Measurements from ENCODE around the gene ACTR3C. TPM values are rescaled to one million over a fixed set of nuclear protein-coding genes. Genes with fewer than 3 reads are reported as not detected.

Gene ACTR3C
- total and polyA plus RNA-seq, 2 of the 13 experiments (the other 11 are each of a cell fraction or from before 2014, with no cell fraction given), result 3.8 to 7.5 TPM

- TF ChIP-seq ZNF710 (CRISPR knock-in tag; IDR thresholded peaks at IDR 0.05; ENCODE audit: borderline replicate concordance), result no peak
- TF ChIP-seq CBX1 (IDR thresholded peaks at IDR 0.05; ENCODE audit: low read depth), result no peak
- TF ChIP-seq RFX1 (IDR thresholded peaks at IDR 0.05), result no peak
- 0 out of 2 replicates have a peak, but pooled peaks have one; percentile 25 for TF ChIP-seq KAT7 (CRISPR knock-in tag; IDR thresholded peaks at IDR 0.05; ENCODE audit: borderline replicate concordance)
- TF ChIP-seq, protein P1, sequence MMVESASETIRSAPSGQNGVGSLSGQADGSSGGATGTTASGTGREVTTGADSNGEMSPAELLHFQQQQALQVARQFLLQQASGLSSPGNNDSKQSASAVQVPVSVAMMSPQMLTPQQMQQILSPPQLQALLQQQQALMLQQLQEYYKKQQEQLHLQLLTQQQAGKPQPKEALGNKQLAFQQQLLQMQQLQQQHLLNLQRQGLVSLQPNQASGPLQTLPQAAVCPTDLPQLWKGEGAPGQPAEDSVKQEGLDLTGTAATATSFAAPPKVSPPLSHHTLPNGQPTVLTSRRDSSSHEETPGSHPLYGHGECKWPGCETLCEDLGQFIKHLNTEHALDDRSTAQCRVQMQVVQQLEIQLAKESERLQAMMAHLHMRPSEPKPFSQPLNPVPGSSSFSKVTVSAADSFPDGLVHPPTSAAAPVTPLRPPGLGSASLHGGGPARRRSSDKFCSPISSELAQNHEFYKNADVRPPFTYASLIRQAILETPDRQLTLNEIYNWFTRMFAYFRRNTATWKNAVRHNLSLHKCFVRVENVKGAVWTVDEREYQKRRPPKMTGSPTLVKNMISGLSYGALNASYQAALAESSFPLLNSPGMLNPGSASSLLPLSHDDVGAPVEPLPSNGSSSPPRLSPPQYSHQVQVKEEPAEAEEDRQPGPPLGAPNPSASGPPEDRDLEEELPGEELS (CRISPR knock-in tag; IDR thresholded peaks at IDR 0.05), result no peak
- TF ChIP-seq, protein P2, sequence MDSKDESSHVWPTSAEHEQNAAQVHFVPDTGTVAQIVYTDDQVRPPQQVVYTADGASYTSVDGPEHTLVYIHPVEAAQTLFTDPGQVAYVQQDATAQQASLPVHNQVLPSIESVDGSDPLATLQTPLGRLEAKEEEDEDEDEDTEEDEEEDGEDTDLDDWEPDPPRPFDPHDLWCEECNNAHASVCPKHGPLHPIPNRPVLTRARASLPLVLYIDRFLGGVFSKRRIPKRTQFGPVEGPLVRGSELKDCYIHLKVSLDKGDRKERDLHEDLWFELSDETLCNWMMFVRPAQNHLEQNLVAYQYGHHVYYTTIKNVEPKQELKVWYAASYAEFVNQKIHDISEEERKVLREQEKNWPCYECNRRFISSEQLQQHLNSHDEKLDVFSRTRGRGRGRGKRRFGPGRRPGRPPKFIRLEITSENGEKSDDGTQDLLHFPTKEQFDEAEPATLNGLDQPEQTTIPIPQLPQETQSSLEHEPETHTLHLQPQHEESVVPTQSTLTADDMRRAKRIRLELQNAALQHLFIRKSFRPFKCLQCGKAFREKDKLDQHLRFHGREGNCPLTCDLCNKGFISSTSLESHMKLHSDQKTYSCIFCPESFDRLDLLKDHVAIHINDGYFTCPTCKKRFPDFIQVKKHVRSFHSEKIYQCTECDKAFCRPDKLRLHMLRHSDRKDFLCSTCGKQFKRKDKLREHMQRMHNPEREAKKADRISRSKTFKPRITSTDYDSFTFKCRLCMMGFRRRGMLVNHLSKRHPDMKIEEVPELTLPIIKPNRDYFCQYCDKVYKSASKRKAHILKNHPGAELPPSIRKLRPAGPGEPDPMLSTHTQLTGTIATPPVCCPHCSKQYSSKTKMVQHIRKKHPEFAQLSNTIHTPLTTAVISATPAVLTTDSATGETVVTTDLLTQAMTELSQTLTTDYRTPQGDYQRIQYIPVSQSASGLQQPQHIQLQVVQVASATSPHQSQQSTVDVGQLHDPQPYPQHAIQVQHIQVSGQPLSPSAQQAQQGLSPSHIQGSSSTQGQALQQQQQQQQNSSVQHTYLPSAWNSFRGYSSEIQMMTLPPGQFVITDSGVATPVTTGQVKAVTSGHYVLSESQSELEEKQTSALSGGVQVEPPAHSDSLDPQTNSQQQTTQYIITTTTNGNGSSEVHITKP (CRISPR knock-in tag; IDR thresholded peaks at IDR 0.05; ENCODE audit: low read depth), result peak; percentile 71
- peak; percentile 86; the same call in 1 of the 2 replicates for TF ChIP-seq ZNF543 (CRISPR knock-in tag; IDR thresholded peaks at IDR 0.05)
- peak; percentile 81 for TF ChIP-seq RBFOX2 (IDR thresholded peaks at IDR 0.05; ENCODE audit: low read depth, low read length)
- TF ChIP-seq HNRNPL (IDR thresholded peaks at IDR 0.05; ENCODE audit: low read depth, low read length), result no peak
- TF ChIP-seq SAFB2 (CRISPR knock-in tag; IDR thresholded peaks at IDR 0.05; ENCODE audit: borderline replicate concordance, low read depth), result no peak
- TF ChIP-seq RNF2 (conservative IDR thresholded peaks at IDR 0.05; ENCODE audit: low read depth), result 0 out of 2 replicates have a peak, but pooled peaks have one; percentile 52
- TF ChIP-seq ZSCAN20 (CRISPR knock-in tag; IDR thresholded peaks at IDR 0.05; ENCODE audit: borderline replicate concordance), result 0 out of 2 replicates have a peak, but pooled peaks have one; percentile 20
- TF ChIP-seq HOXA5 (CRISPR knock-in tag; IDR thresholded peaks at IDR 0.05), result 0 out of 2 replicates have a peak, but pooled peaks have one; percentile 15
- TF ChIP-seq KLF16 (CRISPR knock-in tag; IDR thresholded peaks at IDR 0.05), result peak in 1 of 2 experiments; percentile 62; a peak in 1 of 4 replicates
- TF ChIP-seq ZNF557 (CRISPR knock-in tag; IDR thresholded peaks at IDR 0.05), result 0 out of 2 replicates have a peak, but pooled peaks have one; percentile 14
- peak; percentile 7; the same call in 1 of the 2 replicates for TF ChIP-seq ZGPAT (CRISPR knock-in tag; IDR thresholded peaks at IDR 0.05)
- TF ChIP-seq RFXAP (CRISPR knock-in tag; IDR thresholded peaks at IDR 0.05; ENCODE audit: borderline replicate concordance), result 0 out of 2 replicates have a peak, but pooled peaks have one; percentile 8
- no peak for TF ChIP-seq ZNF275 (CRISPR knock-in tag; IDR thresholded peaks at IDR 0.05; ENCODE audit: borderline replicate concordance)
Measured at GRCh38 chr7:150341263-150342120, 18.1 kb upstream of the ACTR3C start, which contains the start of gene RARRES2 (continued).

Data from HepG2 (cell line).